MM.1S (cell line): ENCODE data around the gene GAB1.

Source experiments
- CTCF ChIP-seq: fragments of 300-600 bp; sonication (generic); IDR thresholded peaks from 2 replicates; pipeline ENCODE4 v1.5.1; 2016; ENCODE audit warnings: antibody characterized with exemption, low read length, mixed read lengths
- EZH2phosphoT487 ChIP-seq: fragments of 300-600 bp; sonication (generic); IDR thresholded peaks from 2 replicates; pipeline ENCODE4 v1.6.1; 2018; ENCODE audit warnings: antibody characterized with exemption, low read length

- no peak for TF ChIP-seq CTCF
- no peak for TF ChIP-seq EZH2phosphoT487
Measured at GRCh38 chr4:143374771-143375170, 38.1 kb downstream of the GAB1 start.
